Ishikawa (cell line): ENCODE results near the gene CD99L2.

Experiments used
- CEBPB ChIP-seq: IDR thresholded peaks from 2 replicates; pipeline ENCODE4 v1.6.1; 2012
- CREB1 ChIP-seq: IDR thresholded peaks from 2 replicates; pipeline ENCODE4 v1.6.1; 2012; ENCODE audit warnings: low read depth
- EGR1 ChIP-seq: IDR thresholded peaks from 2 replicates; pipeline ENCODE4 v1.6.1; 2012
- EP300 ChIP-seq: IDR thresholded peaks from 2 replicates; pipeline ENCODE4 v1.6.1; 2012; ENCODE audit warnings: borderline replicate concordance
- FOXM1 ChIP-seq: IDR thresholded peaks from 2 replicates; pipeline ENCODE4 v1.6.1; 2012; ENCODE audit warnings: low read depth, borderline replicate concordance
- NFIC ChIP-seq: IDR thresholded peaks from 2 replicates; pipeline ENCODE4 v1.6.1; 2012
- RAD21 ChIP-seq: IDR thresholded peaks from 2 replicates; pipeline ENCODE4 v1.6.1; 2012; ENCODE audit warnings: low read depth
- TAF1 ChIP-seq: IDR thresholded peaks from 2 replicates; pipeline ENCODE4 v1.6.1; 2012; ENCODE audit warnings: low read depth, mild to moderate bottlenecking
- TCF12 ChIP-seq: IDR thresholded peaks from 2 replicates; pipeline ENCODE4 v1.6.1; 2012; ENCODE audit warnings: low read depth
- TEAD4 ChIP-seq: IDR thresholded peaks from 2 replicates; pipeline ENCODE4 v1.6.1; 2012
- YY1 ChIP-seq: IDR thresholded peaks from 2 replicates; pipeline ENCODE4 v1.6.1; 2012; ENCODE audit warnings: low read depth
- ZBTB7A ChIP-seq: IDR thresholded peaks from 2 replicates; pipeline ENCODE4 v1.6.1; 2012; ENCODE audit warnings: low read depth
- TF ChIP-seq, protein P1 (sequence below): IDR thresholded peaks from 2 replicates; pipeline ENCODE4 v1.6.1; 2012; ENCODE audit warnings: low read depth, mild to moderate bottlenecking
- TF ChIP-seq, protein P2 (sequence below): IDR thresholded peaks from 2 replicates; pipeline ENCODE4 v1.6.1; 2012
- TF ChIP-seq, protein P3 (sequence below): IDR thresholded peaks from 2 replicates; pipeline ENCODE4 v1.6.1; 2012

The CD99L2 gene, protein sequence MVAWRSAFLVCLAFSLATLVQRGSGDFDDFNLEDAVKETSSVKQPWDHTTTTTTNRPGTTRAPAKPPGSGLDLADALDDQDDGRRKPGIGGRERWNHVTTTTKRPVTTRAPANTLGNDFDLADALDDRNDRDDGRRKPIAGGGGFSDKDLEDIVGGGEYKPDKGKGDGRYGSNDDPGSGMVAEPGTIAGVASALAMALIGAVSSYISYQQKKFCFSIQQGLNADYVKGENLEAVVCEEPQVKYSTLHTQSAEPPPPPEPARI

DNA sequence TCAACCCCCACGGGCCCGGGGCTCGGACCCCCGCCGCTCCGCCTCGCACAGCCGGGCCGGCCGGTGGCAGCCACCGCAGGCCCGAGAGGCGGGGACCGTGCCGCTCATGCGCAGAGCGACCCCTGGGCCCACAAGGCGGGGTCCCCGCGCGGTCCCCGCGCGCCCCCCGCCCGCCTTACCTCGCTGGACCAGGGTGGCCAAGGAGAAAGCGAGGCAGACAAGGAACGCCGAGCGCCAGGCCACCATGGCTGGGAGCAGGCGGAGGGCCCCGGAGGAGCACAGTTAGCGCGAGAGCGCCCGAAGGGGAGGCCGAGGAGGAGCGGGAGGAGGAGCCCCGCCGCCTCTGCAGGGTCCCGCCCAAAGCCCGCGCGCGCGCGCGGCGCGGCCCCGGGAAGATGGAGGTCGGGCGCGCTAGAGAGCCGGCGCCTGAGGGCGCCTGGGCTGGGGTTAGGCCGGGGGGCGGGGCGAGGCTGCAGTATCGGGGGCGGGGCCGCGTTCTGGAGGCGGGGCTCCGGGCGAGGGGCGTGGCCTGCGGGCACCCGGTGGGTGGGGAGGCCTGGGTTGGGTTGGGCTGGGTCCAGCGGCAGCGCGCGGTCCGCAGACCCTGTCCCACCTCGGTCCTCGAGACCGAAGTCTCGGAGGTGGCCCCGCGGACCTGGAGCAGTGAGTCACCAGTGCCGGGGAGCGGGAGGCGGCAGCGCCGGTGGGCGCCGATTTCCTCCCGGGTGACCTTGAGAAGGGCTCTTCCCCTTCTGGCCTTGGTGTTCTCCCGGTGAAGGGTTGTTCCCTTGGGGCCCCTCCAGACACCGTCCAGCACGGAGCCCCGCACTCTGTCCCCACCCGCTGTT lies at the start of gene CD99L2:
CD99L2 (minus strand) TSS at position 326 of the 848 bp plus-strand sequence; CDS start at position 246, 80 bp downstream.
- TF ChIP-seq TCF12 = no peak
- TF ChIP-seq YY1 = no peak
- 0 out of 2 replicates have a peak, but pooled peaks have one; percentile 46 for TF ChIP-seq ZBTB7A
- no peak; the same call in 1 of the 2 replicates for TF ChIP-seq TAF1

DNA sequence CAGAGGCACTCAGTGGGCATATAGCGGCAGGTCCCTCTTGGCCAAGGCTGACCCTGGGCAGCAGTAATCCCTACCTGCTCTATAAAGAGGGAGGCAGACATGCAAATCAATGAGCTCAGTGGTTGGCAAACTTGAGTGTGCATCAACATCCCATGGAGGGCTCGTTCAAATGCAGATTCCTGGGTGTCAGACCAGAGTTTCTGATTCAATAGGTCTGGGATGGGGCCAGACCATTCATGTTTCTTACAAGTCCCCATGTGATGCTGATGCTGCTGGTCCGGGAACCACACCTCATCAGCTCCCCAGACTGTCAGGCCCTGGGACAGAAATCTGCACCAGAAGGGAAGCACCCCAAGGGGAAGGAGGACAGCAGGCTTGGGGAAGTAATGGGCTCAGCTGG lies 45.8 kb upstream of the CD99L2 start:
- TF ChIP-seq, protein P1, sequence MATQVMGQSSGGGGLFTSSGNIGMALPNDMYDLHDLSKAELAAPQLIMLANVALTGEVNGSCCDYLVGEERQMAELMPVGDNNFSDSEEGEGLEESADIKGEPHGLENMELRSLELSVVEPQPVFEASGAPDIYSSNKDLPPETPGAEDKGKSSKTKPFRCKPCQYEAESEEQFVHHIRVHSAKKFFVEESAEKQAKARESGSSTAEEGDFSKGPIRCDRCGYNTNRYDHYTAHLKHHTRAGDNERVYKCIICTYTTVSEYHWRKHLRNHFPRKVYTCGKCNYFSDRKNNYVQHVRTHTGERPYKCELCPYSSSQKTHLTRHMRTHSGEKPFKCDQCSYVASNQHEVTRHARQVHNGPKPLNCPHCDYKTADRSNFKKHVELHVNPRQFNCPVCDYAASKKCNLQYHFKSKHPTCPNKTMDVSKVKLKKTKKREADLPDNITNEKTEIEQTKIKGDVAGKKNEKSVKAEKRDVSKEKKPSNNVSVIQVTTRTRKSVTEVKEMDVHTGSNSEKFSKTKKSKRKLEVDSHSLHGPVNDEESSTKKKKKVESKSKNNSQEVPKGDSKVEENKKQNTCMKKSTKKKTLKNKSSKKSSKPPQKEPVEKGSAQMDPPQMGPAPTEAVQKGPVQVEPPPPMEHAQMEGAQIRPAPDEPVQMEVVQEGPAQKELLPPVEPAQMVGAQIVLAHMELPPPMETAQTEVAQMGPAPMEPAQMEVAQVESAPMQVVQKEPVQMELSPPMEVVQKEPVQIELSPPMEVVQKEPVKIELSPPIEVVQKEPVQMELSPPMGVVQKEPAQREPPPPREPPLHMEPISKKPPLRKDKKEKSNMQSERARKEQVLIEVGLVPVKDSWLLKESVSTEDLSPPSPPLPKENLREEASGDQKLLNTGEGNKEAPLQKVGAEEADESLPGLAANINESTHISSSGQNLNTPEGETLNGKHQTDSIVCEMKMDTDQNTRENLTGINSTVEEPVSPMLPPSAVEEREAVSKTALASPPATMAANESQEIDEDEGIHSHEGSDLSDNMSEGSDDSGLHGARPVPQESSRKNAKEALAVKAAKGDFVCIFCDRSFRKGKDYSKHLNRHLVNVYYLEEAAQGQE = no peak
- no peak for TF ChIP-seq TCF12
- no peak for TF ChIP-seq RAD21
- no peak for TF ChIP-seq EP300
- TF ChIP-seq CREB1 = no peak
- no peak for TF ChIP-seq EGR1
- no peak for TF ChIP-seq TEAD4
- no peak for TF ChIP-seq YY1
- TF ChIP-seq, protein P2, sequence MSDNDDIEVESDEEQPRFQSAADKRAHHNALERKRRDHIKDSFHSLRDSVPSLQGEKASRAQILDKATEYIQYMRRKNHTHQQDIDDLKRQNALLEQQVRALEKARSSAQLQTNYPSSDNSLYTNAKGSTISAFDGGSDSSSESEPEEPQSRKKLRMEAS = no peak
- TF ChIP-seq, protein P3, sequence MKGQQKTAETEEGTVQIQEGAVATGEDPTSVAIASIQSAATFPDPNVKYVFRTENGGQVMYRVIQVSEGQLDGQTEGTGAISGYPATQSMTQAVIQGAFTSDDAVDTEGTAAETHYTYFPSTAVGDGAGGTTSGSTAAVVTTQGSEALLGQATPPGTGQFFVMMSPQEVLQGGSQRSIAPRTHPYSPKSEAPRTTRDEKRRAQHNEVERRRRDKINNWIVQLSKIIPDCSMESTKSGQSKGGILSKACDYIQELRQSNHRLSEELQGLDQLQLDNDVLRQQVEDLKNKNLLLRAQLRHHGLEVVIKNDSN = no peak
- TF ChIP-seq TAF1 = no peak
- no peak for TF ChIP-seq ZBTB7A
- no peak for TF ChIP-seq NFIC
- no peak for TF ChIP-seq FOXM1
- TF ChIP-seq CEBPB = no peak

DNA sequence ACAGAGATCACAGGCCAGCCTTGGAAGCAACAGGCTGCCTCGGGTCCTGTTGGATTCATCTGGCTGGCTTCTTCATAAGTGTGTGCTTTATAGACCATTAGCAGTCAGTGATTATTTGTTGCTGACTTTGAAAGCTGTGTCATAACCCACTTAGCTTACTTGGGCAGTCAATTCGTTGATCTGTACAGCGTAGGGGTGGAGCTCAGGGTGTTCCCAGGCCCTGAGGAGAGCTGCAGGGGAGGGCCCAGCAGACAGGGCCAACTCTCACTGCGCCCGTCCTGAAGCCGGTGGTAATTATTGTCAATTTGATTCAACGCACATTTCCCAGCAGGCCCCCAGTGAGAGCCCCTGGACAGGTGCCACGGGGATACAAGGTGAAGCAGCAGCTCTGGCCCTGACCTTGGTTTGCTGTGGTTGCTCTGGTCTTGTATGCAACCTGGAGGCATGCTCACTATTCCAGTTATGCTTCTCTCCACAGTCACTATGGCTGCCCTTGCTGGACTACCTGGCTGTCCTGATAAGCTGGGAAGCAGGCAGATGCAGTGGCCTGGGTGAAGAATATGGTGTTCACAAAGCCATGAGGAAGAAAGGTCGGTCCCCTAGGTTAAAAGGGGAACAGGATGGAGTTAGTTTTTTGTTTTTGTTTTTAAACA lies 44.6 kb upstream of the CD99L2 start:
- TF ChIP-seq, protein P2 = no peak
- no peak for TF ChIP-seq EGR1

DNA sequence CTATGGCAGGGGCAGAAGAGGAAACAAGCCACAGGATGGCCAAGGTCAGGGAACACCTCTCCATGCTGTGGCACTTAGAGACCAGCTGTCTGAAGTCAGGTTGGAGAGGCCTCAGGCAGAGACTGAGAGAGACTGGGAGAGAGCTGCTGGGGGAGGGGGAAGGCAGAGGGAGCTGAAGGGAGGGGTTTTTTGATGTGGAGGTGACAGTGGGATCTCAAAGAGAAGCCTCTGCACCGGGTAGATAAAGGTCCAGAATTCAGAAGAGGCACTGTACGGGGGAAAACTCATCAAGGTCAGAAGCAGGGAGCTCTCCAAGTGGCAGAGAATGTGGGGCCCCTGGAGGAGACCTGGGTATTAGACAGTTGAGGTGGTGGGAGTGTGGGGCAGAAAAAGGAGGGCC lies 43.1 kb upstream of the CD99L2 start:
- TF ChIP-seq TCF12 = no peak
- TF ChIP-seq, protein P2 = no peak
- TF ChIP-seq, protein P1 = no peak
- TF ChIP-seq RAD21 = no peak
- no peak for TF ChIP-seq ZBTB7A
- no peak for TF ChIP-seq FOXM1
- TF ChIP-seq EP300 = no peak
- TF ChIP-seq, protein P3 = no peak
- no peak for TF ChIP-seq YY1
- TF ChIP-seq TEAD4 = no peak
- no peak for TF ChIP-seq NFIC
- no peak for TF ChIP-seq CREB1
- no peak for TF ChIP-seq CEBPB
- no peak for TF ChIP-seq TAF1
- TF ChIP-seq EGR1 = no peak

DNA sequence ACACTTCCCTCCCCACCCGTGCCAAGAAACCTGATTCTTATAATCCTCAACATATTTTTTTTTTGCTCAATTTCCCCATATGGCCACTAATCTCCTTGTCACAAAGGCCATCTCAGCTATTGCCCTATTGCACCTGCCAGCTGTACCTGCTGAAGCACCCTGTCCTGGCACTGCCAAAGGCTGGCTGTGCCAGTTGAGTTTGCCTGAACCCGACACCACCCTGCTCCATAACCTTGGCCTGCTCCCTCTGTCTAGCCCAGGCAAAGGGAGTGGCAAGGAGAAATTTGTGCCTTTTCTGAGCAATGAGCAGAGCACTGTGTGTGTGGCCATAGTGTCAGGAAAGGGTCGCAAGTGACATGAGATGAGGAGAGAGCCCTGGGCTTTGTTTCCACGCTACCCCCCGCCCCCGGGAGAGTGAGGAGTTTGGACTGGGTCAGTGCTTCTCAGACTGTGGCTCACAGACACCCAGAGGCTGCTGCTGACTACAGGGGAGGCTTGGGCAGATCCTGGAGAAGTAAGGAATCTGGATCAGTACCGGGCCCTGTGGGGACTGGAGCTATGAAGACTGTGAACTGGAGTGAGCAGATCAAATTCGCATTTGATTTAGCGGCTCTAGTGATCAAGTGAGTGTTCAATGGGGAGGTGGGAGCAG lies 42.5 kb upstream of the CD99L2 start:
- TF ChIP-seq NFIC (no peak), TCF12 (no peak), TEAD4 (no peak), FOXM1 (no peak), CREB1 (no peak), ZBTB7A (no peak), YY1 (no peak), EGR1 (no peak), CEBPB (no peak), EP300 (no peak), TAF1 (no peak), RAD21 (no peak)
- TF ChIP-seq, protein P3 = no peak
- TF ChIP-seq, protein P1 = no peak
- TF ChIP-seq, protein P2 = no peak
